Prostate gland (tissue), 2 donors: ENCODE results near the gene TCF7L1.

Source experiments
- POLR2AphosphoS5 ChIP-seq: sonication (generic); formaldehyde crosslinking; IDR thresholded peaks from one replicate; pipeline ENCODE4 v1.6.1; 2017; ENCODE audit warnings: antibody characterized with exemption
- TF ChIP-seq, protein P1 (sequence below), 4 experiments: fragments of 200-600 bp in 2 of 4; fragments of 450-650 bp in 2 of 4; sonication (generic) in 2 of 4; IDR thresholded peaks; 1 replicate in 3 of 4; 2 replicates in 1 of 4; pipeline ENCODE4 v1.5.1; 2016 to 2019; ENCODE audit warnings: antibody characterized with exemption in 4 of 4, mild to moderate bottlenecking in 2 of 4, moderate library complexity in 2 of 4

DNA sequence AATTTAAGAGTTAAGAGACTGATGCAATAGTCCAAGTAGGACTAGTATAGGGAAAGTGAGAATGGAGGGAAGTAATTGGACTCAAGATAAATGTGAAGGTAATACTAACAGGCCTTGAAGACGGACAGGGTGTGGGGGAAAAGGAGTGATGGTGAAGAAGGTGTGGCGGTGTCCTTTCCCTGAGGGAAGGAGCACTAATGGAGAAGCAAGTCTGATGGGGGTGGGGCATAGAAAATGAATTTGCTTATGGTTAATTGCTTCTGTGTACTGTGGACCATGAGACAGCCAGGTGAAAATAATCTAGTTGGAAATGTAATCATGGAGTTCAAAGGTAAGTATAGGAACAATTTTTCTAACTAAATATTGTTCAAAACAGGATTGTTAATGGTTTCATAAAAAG, 201.7 kb downstream of the TCF7L1 start:
- TF ChIP-seq, protein P1, sequence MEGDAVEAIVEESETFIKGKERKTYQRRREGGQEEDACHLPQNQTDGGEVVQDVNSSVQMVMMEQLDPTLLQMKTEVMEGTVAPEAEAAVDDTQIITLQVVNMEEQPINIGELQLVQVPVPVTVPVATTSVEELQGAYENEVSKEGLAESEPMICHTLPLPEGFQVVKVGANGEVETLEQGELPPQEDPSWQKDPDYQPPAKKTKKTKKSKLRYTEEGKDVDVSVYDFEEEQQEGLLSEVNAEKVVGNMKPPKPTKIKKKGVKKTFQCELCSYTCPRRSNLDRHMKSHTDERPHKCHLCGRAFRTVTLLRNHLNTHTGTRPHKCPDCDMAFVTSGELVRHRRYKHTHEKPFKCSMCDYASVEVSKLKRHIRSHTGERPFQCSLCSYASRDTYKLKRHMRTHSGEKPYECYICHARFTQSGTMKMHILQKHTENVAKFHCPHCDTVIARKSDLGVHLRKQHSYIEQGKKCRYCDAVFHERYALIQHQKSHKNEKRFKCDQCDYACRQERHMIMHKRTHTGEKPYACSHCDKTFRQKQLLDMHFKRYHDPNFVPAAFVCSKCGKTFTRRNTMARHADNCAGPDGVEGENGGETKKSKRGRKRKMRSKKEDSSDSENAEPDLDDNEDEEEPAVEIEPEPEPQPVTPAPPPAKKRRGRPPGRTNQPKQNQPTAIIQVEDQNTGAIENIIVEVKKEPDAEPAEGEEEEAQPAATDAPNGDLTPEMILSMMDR (IDR thresholded peaks at IDR 0.05): no peak
- no peak for TF ChIP-seq POLR2AphosphoS5
